Eye (tissue), 1 donor: ENCODE measurements around the gene TADA1.

Experiments
- DNase-seq: peaks from one replicate; pipeline ENCODE4 v3.0.0-alpha.2; 2015

Gene TADA1, protein sequence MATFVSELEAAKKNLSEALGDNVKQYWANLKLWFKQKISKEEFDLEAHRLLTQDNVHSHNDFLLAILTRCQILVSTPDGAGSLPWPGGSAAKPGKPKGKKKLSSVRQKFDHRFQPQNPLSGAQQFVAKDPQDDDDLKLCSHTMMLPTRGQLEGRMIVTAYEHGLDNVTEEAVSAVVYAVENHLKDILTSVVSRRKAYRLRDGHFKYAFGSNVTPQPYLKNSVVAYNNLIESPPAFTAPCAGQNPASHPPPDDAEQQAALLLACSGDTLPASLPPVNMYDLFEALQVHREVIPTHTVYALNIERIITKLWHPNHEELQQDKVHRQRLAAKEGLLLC

DNA sequence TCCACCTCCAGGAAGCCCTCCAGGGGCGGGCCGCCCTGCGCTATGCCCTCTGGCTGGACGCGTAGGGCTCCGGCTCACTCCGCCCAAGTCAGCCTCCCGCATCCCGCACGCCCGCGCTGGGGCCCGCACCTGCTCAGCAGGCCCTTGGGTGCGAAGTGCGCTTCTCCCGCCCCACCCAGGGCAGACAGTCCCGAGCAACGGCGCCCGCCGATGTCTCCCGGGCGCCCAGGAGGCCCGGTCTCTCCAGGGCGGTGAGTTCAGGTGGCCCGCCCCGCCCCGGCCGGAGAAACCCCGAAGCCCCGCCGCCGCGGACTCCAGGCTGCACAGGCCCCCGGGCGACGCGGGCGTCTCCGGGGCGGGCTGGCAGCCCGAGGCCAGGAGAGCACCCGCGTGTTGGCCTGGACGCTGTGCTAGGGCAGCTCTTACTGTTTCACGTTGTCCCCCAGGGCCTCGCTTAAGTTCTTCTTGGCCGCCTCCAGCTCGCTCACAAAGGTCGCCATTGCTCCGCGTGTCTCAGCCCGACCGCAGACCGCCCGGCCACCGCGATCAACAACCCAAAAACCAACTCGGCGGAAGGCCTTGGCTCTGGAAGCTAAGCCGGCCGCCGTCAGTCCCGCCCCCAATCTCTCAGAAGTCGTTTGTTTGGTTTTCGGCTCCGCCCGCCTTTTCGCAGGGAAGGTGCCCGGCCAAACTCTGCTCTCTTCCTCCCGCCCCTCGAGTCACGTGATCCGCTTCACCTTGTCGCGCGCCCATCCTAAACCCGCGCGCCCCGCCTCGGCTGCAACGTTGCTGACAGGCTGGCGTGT is at the start of gene TADA1:
TSS of gene TADA1 (minus strand) at position 531 of the 806 bp plus-strand sequence. CDS start at position 500, 31 bp downstream.
- DNase-seq, result peak; percentile 99

DNA sequence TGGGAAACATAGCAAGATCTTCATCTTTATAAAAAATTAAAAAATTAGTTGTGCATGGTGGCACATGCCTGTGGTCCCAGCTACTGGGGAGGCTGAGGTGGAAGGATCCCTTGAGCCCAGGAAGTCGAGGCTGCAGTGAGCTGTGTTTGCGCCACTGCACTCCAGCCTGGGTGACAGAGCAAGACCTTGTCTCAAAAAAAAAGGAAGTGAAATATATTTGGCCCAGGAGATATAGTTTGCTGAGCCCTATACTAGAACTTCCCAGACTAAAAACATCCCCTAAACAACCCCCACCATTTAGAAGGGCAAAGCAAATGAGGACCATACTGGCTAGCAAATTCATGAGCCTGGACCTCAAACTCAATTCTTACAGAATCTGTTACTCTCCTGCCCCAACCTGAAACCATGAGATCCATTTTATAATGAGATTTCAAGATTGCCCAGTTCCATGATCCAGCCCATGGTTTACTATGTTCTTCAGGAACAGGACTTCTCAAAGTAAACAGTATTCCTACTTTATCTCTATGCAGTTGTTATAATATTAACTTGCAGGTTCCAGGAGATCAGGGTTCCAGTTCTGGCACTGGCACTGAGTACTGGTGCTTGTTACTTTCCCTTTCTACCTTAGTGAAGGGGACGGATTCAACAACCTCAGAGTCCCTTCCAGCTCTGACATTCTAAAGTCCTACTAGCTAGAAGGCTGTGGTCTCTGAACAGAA is 48.9 kb upstream of the TADA1 start:
- DNase-seq, result no peak

DNA sequence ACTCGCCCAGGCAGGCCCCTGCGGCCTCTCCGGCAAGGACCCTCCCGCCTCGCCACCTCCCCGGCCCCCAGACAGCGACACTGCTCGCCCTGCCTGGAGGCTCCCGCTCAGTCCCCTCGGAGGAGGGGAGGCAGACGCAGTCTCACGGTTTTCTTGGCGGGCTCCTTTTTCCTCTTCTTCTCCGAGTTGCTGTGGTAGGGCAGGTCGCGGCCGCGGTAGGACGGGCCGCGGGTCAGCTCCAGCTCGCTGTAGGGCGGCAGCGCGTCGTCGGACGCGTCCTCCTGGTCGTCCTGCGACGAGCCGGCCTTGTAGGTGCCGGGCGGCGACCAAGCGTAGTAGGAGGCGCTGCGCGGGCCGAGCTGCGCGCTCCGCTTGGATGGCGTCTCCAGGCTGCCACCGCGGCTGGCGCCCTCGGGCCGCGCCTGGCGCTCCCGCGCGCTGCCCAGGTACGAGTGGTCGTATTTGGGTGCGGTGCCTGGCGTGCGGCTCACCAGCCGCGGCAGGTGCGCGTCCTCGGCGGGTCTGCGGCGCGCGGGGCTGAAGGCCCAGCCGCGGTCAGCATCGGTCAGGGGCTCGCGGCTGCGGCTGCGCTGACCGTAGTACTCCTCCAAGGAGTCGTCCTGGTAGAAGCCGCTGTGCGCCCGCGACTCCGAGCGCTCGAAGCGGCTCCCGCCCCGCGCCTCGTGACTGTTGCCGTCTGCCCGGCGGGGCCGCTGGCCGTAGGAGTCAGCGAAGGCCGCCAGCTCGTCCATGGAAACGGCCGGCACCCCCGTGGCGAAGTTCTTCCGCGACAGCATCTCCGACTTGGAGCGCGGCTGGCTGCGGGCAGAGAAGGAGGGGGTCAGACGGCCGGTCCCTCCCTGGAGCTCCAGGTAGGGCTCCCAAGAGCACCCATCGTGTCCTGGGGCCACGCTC is 44.8 kb upstream of the TADA1 start:
- DNase-seq, result peak; percentile 76

DNA sequence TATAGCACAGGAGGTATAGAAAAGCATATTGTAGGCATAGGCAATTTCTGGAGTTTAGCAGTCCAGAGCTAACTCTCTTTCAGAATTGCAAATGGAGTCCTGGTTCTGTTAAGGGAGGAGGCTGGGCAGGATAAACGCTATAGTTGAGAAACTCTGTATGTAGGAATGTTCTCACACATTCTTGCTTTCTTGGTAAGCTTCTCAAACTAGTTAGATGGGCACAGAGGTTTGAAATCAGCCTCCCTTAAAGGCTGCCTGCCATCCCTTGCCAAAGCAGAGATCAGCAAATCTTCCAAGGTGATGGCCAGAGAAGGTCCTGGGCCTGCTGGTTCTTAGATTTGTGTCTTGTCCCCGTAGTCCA is 42.9 kb upstream of the TADA1 start:
- DNase-seq, result no peak

DNA sequence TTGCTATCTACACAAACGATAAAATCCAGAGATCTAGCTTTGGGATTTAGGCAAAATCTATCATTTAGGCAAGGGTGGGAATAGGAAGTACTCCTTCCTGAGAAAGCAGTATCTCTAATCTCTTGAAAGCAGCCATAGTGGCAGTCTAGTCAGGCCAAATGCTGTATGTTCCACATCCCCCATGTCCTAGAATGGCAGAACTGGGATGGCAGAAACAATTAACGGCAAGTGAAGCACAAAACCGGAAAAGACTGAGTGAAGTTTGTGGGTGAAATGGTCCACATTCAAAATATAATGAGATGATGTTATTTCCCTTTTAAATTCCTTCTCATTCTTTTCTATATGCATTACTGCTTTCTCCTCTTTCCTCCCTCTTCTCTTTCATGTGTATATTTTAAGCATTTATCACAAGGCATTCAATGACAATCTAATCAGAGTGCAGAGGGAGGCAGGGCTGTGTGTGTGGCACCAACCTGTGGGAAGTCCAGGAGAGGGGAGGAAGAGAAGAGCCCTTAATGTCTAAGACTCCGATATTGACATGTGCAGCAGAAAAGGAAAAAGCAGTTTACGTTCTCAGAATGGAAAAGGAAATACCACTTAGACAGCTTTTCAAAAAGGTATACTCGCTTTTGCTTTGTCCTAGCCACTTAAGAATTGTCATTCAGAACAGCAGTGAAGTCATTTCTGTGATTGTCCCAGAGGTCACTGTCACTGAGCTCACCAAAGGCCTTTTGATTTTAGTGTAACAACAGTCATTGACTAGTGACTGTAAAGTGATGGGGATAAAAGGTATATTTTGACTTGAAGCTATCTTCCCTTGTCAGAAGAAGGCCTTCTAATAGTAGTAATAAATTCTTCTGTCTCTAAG is 42.3 kb upstream of the TADA1 start:
- no peak for DNase-seq

DNA sequence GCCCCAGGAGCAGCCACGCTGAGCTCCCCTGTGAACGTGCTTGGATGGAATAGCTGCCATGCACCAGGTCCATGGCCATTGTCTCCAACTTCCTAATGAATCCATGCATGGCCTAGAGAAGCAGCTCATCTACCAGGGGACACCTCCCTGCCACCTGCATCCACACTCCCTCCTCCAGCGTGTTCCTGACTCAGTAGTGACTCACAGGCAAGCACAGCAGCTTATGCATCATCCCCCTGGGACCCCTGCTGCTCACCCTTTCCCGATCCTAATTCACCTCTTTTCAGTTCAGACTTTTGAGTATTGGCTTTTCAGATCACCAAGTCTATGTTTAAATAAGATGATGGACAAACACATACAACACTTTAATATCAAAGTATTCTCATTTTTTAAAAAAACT is 39.9 kb upstream of the TADA1 start:
- no peak for DNase-seq

DNA sequence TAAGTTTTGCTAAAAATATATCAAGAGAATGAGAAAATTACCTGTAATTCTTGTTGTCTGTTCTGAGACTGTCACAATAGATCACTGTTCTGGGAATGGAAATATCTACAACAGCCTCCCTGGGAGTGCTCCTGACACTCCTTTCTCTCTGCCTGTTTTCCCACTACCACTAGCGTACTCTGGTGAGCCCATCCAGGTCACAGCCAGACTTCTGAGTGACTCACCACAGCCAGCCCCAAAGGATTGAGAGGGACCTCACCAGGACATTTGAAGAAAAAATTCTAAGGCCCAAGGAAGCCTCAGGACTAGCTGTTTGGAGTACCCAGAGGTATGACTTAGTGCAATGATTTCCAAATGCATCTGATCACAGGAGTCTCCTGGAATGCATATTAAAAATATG is 39.0 kb upstream of the TADA1 start:
- DNase-seq, result no peak

DNA sequence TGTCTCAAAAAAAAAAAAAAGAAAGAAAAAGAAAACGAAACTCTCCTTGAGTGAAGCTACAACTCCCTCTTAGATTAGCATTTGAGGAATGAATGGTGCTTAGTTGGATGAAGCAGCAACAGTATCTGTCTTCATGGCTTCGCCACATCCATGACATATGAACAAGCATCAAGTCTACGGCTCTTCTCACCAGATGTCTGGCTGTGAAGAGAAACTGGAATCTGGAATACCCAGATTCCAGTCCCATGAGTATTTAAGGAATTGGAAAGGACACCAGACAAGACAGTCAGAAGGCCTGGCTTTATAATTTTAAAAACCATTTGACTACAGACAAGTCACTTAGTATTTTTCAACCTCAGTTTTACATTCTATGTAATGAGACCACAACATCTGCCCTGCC is 38.0 kb upstream of the TADA1 start:
- DNase-seq, result no peak

DNA sequence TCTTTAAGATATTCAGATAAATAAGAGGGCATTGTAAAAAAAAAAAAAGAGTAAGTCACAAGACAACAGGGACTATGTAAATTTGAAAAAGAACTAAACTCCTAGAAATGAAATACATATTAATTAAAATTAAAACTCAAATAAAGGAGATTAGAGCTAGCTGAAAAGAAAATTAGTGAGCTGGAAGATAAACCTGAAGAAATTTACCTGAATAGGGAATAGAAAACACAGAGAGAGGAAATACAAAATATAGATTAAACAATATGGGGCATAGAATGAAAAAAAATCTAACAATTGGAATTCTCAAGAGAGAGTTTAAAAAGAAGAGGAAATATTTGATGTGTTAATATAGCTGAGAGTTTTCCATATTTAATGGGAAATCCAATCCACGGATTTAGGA is 35.6 kb upstream of the TADA1 start:
- DNase-seq, result no peak

DNA sequence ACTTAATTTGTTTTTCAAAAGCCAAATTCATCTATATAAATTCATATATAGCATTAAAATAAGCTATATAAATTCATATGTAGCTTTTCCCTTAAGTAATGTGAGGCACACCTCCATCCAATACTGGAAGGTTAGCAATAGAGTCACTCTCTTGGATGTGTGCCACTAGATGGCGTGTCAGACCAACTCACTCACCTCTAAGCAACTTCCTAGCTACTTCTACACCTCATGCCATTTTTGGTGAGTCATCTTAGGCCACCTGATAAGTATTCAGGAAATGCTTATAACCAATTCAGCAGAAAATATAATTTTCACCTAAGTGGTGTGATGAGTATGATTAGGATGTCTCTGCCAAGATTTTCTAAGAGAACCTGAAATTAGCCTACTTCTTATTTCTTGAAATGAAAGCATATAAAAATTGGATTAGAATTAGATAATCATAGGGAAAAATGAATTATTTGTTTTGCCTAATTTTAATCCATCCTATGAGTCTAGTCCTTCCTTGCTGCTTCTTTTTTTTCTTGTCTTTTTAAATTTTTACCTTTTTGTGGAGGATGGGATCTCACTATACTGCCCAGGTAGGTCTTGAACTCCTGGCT is 34.4 kb upstream of the TADA1 start:
- DNase-seq, result peak; percentile 91

DNA sequence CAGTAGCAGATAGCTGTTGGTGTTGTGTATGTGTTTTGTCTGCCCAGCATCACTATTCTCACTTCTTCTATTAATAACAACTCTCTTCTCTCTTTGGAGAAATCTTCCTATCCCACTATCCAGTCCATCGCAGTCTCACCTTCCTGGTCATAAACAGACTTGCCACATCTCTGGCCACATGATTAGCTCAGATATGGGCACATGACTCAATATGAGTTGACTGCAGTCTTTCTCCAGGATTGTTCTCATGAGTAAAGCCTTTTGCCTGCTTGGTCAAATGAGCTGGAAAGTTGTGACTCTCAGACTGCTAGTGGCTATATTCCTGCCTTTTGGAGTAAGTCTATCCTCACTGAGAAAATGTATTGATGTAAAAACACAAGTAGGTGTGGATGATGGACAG is 32.9 kb upstream of the TADA1 start:
- no peak for DNase-seq

DNA sequence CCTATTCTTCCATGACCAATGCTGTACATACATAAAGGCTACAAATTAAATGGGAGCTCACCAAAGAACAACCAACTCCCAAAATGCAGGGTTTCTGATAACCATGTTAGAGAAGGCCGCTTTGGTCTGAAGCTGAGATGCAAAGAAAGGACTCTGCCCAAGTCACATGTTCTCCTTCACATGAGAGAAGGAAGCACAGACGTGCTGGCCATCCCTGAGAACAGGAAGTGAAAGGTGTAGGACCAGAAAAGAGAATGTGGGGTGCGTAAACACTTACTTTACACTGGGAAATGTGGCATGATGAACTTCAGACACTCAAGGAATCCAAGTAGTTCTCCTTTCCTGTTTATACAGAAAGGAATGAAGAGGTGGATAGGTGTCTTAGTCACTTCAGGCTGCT is 31.7 kb upstream of the TADA1 start:
- no peak for DNase-seq

DNA sequence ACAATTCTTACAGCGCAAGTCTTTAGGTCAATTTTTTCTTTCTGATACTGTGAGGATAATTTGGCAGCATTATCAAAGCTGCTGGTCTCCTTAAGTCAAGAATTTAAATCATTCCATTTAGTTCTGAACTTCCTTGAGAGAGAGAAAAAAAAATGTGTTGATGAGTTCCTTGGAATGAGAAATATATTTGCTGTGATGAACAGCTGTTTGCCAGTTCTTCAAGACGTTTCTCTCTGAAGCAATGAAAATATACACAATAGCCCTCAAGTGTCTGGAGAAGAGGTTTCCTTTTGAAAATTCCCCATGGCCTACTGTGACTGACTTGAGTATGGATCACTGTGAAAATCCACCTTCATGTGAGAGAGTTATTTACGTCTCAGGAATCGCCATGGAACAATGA is 31.0 kb upstream of the TADA1 start:
- no peak for DNase-seq

DNA sequence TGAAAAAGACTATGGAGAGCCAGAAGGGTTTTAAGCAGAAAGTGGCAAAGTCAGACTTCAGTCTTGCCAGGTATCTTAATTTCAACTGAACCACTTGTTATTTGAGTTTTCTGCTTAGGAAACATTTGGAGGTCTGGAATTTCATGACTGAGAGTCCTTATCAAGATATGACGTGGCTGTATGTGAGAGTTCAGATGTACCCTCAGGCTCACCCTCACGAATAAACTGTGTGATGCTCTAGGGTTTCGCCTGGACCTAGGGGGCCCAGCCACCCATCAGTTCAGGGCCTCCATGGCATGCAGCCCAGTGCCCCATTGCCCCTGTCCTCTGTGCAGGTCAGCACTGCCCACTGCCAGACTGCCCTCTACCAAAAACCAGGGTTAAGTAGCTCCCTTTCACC is 30.6 kb upstream of the TADA1 start:
- no peak for DNase-seq

DNA sequence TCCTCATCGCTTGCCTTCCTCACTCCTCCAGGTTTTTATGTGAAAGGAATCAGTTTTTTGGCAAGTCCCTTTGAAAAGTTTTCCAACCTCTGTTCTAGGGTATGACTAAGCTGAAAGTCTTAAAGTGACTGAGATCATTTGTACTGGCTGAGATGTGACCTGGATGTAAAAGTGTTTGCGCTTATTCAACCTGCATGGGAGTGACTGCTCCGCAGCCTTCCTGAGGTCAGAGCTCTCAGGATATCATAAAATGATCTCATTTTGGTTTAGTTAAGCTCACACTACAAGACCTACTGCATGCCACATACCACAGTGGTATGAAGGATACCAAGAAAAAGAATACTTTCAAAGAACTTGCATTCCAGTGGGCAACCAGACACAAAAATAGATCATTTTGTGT is 29.8 kb upstream of the TADA1 start:
- no peak for DNase-seq

DNA sequence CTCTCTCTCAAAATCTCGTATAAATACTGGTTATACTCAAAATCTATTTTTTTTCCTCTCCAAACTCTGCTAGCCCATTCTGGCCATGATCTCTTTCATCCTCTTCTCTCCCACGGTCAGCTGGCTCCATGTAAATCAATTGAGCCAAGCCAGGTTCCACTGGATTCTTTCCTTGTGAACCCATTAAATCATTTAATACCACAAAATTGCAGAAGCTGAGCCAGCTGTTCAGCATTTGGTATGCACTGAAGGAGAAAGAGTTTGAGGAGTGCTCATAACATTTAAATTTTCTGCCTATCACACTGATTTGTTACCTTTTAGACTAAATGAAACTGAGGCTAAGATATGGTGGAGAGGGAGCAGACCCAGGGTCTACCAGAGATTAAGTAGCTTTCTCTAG is 29.1 kb upstream of the TADA1 start:
- DNase-seq, result peak; percentile 34

DNA sequence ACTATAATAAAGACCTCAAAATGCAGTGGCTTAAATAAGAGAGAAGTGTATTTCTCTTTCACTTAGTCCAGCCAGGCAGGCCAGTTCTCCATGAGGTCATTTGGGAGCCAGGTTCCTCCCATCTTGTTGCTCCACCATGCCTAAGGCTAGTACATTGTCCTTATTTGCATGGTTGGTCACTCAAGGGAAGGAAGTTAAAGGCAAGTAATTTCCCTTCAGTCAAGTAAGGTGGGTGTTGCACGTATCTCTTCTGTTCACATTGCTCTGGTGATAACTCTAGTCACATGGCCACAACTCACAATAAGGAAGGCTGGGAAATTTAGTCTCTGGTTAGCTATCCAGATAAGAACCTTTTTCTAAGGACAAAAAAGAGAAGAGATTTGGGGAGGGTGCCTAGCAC is 27.2 kb upstream of the TADA1 start:
- DNase-seq, result no peak

DNA sequence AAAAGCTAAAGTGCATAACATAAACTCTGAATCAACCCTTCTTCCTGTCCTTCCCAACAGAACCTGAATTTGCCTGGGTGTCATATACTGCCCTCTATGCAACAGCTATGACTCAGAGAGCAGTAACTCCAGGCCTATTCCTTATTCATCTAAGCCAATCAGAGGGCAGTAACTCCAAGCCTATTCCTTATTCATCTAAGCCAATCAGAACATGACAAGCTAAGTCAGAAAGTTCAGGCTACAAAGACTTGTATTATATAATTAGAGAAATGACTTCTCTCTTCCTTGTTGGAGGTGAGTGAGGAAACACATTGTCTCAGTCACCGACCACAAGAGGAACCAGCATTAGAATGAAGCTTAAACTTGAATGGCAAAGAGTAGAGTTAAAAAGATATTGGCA is 26.2 kb upstream of the TADA1 start:
- DNase-seq, result no peak

DNA sequence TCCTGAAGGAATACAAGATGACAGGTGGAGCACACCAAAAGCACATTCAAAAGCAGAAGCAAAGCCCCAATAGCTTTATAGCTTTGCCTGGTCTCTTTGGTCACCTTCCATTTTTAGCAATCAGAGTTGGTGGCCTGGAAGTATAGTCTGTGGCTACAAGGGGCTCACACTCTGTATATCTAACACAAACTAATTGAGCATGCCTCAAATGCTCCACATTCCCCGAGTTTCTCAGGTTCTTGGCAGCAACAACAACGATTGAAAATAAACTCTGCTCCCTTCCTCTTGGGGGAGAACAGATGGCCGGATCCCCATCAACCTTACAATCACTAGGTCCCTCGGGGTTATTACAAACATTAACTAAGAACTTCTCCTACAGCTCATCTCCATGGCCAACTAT is 24.9 kb upstream of the TADA1 start:
- no peak for DNase-seq

DNA sequence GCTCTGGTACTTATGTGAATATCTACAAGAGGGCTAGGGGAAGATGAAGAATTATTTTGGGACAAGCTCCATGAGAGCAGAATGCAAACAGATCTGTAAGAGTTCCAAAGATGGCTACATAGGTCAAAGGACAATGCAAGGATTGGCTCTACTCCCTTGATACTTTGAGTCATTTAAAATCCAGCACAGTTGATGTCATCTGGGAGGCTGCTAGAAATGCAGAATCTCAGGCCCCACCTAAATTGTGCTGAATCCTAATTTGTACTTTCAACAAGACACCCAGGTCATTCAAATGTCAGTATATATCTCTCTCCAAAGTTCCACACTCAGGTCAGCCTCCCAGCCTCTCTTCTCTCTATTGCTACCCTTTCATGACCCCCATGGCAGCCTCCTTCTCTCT is 23.7 kb upstream of the TADA1 start:
- DNase-seq, result no peak

DNA sequence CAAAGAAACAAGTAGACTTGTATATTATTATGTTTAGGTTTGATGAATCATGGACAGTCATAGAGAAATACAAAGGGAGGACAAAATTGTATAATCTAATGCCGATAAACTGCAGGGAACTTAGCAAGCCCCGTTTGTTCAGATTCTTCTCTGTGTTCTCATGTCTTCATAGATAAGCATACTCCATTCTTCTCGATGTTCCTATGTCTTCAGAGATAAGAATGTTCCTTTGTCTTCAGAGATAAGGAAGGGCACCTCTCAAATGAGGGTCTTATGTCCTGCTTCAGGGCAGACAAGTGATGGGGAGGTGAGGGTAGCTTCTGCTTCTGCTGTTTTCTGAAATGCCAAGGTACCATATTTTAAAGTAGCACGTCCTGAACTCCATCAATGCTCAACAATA is 19.7 kb upstream of the TADA1 start:
- DNase-seq, result no peak
